ENCODE results near the gene ZNF22. TPM values are rescaled to one million over a fixed set of nuclear protein-coding genes. Genes with fewer than 3 reads are reported as not detected.
A peak's percentile ranks its signal among the peaks of the same experiment; 100 is the strongest.

ZNF22 gene
- total and polyA plus RNA-seq, 5 donors from 2014 or later: 10.7 to 30.0 (median 21.8) TPM

DNA sequence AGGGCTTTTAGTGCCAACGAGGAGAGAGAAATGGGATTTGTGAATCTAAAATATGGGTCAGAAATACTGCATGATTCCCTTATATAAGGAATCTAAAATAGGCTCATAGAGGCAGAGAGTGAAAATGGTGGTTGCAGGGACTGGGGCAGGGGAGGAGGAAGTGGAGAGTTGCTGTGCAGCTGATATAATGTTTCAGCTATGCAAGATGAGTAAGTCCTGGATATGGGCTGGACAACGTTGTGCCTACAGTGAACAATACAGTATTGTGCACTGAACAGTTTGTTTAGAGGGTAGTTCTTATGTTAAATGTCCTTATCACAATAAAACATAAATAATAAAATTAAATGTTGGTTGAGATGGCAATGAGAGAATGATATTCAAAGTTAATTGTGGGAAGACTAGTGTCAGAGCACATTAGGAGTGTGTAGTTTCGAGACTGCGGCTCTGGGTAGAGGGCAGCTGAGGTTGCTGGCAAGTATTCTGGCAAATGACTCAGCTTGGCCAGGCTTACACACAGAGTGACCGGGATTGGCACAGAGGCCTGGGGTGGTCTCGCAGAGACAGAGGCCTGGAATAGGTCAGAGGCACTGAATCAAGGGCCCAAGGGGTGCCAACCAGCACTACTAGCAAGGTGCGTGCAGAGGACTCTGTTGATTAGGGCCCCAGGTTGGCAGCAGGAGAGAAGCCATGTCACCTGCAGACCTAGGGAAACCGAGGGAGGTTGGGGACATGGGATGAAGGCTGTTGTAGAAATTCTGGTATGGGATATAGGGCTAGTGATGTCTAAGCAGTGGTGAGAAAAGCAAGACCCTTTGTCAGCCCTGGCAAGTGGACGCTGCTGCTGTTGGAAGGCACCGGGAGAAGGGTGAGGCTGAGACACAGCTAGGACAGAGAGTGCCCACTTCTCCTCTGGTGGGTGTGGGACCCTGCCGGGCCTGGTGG, 19.3 kb upstream of the ZNF22 start:
- no peaks in the 10 kb centered on the region for H3K36me3 Mint-ChIP-seq
- H3K9me3 ChIP-seq (ENCODE audit: control insufficient read depth in 2 of 2, low read length in 2 of 2): no peaks in the 10 kb centered on the region
- peaks cover 9% of the 10 kb centered on the region for H3K27me3 Mint-ChIP-seq
- H3K4me3 Mint-ChIP-seq: no peak overlapping the region
- no peak overlapping the region for H3K4me3 ChIP-seq (ENCODE audit: low read depth, low read length)
- no peaks in the 10 kb centered on the region for H3K9me3 Mint-ChIP-seq
- H3K4me1 ChIP-seq (ENCODE audit: control insufficient read depth, insufficient read depth, low read length, poor library complexity, severe bottlenecking): no peaks in the 10 kb centered on the region
- peak overlapping the region in 1 of 3 donors; percentile 61 for H3K27ac Mint-ChIP-seq
- no peaks in the 10 kb centered on the region for H3K27me3 ChIP-seq (ENCODE audit: control insufficient read depth, insufficient read depth, low read length)
- ATAC-seq (ENCODE audit: low read depth in 2 of 2) (no peak), DNase-seq (no peak)
- no peaks in the 10 kb centered on the region for H3K36me3 ChIP-seq (ENCODE audit: control insufficient read depth, insufficient read depth, low read length)
- H3K4me1 Mint-ChIP-seq: peaks cover 0 to 3% (median 0%) of the 10 kb centered on the region in 4 donors
- H3K27ac ChIP-seq (ENCODE audit: insufficient read depth, low read length, poor library complexity, severe bottlenecking): no peak overlapping the region

DNA sequence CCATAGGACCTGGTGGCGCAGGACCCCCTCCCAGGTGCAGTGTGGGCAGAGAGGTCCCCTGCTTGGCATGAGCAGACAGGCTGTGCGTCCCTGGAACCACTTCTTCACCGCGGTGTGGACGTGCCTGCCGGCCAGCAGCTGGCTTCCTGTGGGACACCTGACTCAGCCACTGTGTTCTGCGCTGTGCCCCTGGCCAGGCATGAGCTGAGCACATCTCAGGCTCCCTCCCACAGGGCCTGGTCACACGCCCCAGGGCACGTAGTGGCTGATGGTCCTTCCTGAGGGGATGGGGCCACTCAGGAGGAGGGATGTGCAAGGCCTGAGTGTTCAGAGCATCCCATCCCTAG, 18.6 kb upstream of the ZNF22 start:
- Mint-ChIP-seq H3K36me3 (no peaks in the 10 kb centered on the region), H3K27ac (no peak overlapping the region), H3K9me3 (no peaks in the 10 kb centered on the region), H3K4me3 (no peak overlapping the region), H3K4me1 (peaks cover 0 to 3% (median 0%) of the 10 kb centered on the region in 4 donors), H3K27me3 (peaks cover 7% of the 10 kb centered on the region)
- H3K9me3 ChIP-seq (ENCODE audit: control insufficient read depth in 2 of 2, low read length in 2 of 2): no peaks in the 10 kb centered on the region
- H3K27ac ChIP-seq (ENCODE audit: insufficient read depth, low read length, poor library complexity, severe bottlenecking): no peak overlapping the region
- H3K27me3 ChIP-seq (ENCODE audit: control insufficient read depth, insufficient read depth, low read length): no peaks in the 10 kb centered on the region
- no peaks in the 10 kb centered on the region for H3K36me3 ChIP-seq (ENCODE audit: control insufficient read depth, insufficient read depth, low read length)
- no peak for ATAC-seq (ENCODE audit: low read depth in 2 of 2)
- H3K4me1 ChIP-seq (ENCODE audit: control insufficient read depth, insufficient read depth, low read length, poor library complexity, severe bottlenecking): no peaks in the 10 kb centered on the region
- no peak overlapping the region for H3K4me3 ChIP-seq (ENCODE audit: low read depth, low read length)
- DNase-seq: no peak

DNA sequence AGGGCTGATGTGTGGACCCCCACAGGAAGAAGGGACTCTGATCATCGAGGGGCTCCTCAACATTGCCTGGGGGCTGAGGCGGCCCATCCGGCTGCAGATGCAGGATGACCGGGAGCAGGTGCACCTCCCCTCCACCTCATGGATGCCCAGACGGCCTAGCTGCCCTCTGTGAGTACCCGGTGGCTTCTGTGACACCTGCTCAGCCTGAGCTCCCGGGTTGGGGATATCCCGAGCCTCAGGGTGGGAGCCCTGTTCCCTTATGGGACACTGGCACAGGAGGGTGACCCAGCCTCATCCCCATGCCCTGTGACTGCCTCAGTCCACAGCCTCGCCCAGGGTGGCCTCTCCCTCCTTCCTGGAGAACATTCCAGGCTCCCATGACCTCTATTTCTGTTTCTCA, 18.2 kb upstream of the ZNF22 start:
- H3K9me3 Mint-ChIP-seq: no peaks in the 10 kb centered on the region
- H3K36me3 ChIP-seq (ENCODE audit: control insufficient read depth, insufficient read depth, low read length): no peaks in the 10 kb centered on the region

GRCh38 chr10:44983066-44983894, 17.4 kb upstream of the ZNF22 start:
- Mint-ChIP-seq H3K4me1 (peaks cover 0 to 3% (median 0%) of the 10 kb centered on the region in 4 donors), H3K4me3 (no peak overlapping the region), H3K27ac (no peak overlapping the region), H3K9me3 (no peaks in the 10 kb centered on the region), H3K27me3 (peaks cover 4% of the 10 kb centered on the region), H3K36me3 (no peaks in the 10 kb centered on the region)
- Histone ChIP-seq H3K4me3 (ENCODE audit: low read depth, low read length) (no peak overlapping the region), H3K27ac (ENCODE audit: insufficient read depth, low read length, poor library complexity, severe bottlenecking) (no peak overlapping the region), H3K4me1 (ENCODE audit: control insufficient read depth, insufficient read depth, low read length, poor library complexity, severe bottlenecking) (no peaks in the 10 kb centered on the region), H3K9me3 (ENCODE audit: control insufficient read depth in 2 of 2, low read length in 2 of 2) (no peaks in the 10 kb centered on the region), H3K36me3 (ENCODE audit: control insufficient read depth, insufficient read depth, low read length) (no peaks in the 10 kb centered on the region), H3K27me3 (ENCODE audit: control insufficient read depth, insufficient read depth, low read length) (no peaks in the 10 kb centered on the region)
- no peak for DNase-seq
- ATAC-seq (ENCODE audit: low read depth in 2 of 2): no peak

More for the DNA sequence above, 18.2 kb upstream of the ZNF22 start:
- H3K9me3 ChIP-seq (ENCODE audit: control insufficient read depth in 2 of 2, low read length in 2 of 2): no peaks in the 10 kb centered on the region
- H3K27me3 ChIP-seq (ENCODE audit: control insufficient read depth, insufficient read depth, low read length): no peaks in the 10 kb centered on the region
- Mint-ChIP-seq H3K27me3 (peaks cover 4% of the 10 kb centered on the region), H3K4me1 (peaks cover 0 to 3% (median 0%) of the 10 kb centered on the region in 4 donors), H3K36me3 (no peaks in the 10 kb centered on the region), H3K27ac (no peak overlapping the region), H3K4me3 (no peak overlapping the region)
- no peak overlapping the region for H3K4me3 ChIP-seq (ENCODE audit: low read depth, low read length)
- DNase-seq (no peak), ATAC-seq (ENCODE audit: low read depth in 2 of 2) (no peak)
- no peak overlapping the region for H3K27ac ChIP-seq (ENCODE audit: insufficient read depth, low read length, poor library complexity, severe bottlenecking)
- no peaks in the 10 kb centered on the region for H3K4me1 ChIP-seq (ENCODE audit: control insufficient read depth, insufficient read depth, low read length, poor library complexity, severe bottlenecking)

GRCh38 chr10:44983895-44984278, 16.8 kb upstream of the ZNF22 start:
- H3K4me3 ChIP-seq (ENCODE audit: low read depth, low read length): no peak overlapping the region
- DNase-seq: no peak
- no peaks in the 10 kb centered on the region for H3K36me3 Mint-ChIP-seq
- no peak overlapping the region for H3K27ac ChIP-seq (ENCODE audit: insufficient read depth, low read length, poor library complexity, severe bottlenecking)
- H3K4me1 ChIP-seq (ENCODE audit: control insufficient read depth, insufficient read depth, low read length, poor library complexity, severe bottlenecking): no peaks in the 10 kb centered on the region
- H3K9me3 ChIP-seq (ENCODE audit: control insufficient read depth in 2 of 2, low read length in 2 of 2): no peaks in the 10 kb centered on the region
- H3K4me3 Mint-ChIP-seq: no peak overlapping the region
- no peaks in the 10 kb centered on the region for H3K36me3 ChIP-seq (ENCODE audit: control insufficient read depth, insufficient read depth, low read length)
- ATAC-seq (ENCODE audit: low read depth in 2 of 2): no peak
- no peak overlapping the region for H3K27ac Mint-ChIP-seq
- H3K27me3 ChIP-seq (ENCODE audit: control insufficient read depth, insufficient read depth, low read length): no peaks in the 10 kb centered on the region
- no peaks in the 10 kb centered on the region for H3K9me3 Mint-ChIP-seq
- H3K27me3 Mint-ChIP-seq: peaks cover 4% of the 10 kb centered on the region
- no peaks in the 10 kb centered on the region for H3K4me1 Mint-ChIP-seq

GRCh38 chr10:44984671-44985101, 16.0 kb upstream of the ZNF22 start:
- ATAC-seq (ENCODE audit: low read depth in 2 of 2) (no peak), DNase-seq (no peak)
- no peaks in the 10 kb centered on the region for H3K36me3 ChIP-seq (ENCODE audit: control insufficient read depth, insufficient read depth, low read length)
- H3K27ac ChIP-seq (ENCODE audit: insufficient read depth, low read length, poor library complexity, severe bottlenecking): no peak overlapping the region
- H3K9me3 ChIP-seq (ENCODE audit: control insufficient read depth in 2 of 2, low read length in 2 of 2): no peaks in the 10 kb centered on the region
- H3K4me3 ChIP-seq (ENCODE audit: low read depth, low read length): no peak overlapping the region
- no peaks in the 10 kb centered on the region for H3K4me1 ChIP-seq (ENCODE audit: control insufficient read depth, insufficient read depth, low read length, poor library complexity, severe bottlenecking)
- H3K4me3 Mint-ChIP-seq: no peak overlapping the region
- no peaks in the 10 kb centered on the region for H3K27me3 ChIP-seq (ENCODE audit: control insufficient read depth, insufficient read depth, low read length)
- no peaks in the 10 kb centered on the region for H3K9me3 Mint-ChIP-seq
- no peaks in the 10 kb centered on the region for H3K36me3 Mint-ChIP-seq
- H3K27ac Mint-ChIP-seq: no peak overlapping the region
- H3K4me1 Mint-ChIP-seq: no peaks in the 10 kb centered on the region
- peaks cover 4% of the 10 kb centered on the region for H3K27me3 Mint-ChIP-seq

DNA sequence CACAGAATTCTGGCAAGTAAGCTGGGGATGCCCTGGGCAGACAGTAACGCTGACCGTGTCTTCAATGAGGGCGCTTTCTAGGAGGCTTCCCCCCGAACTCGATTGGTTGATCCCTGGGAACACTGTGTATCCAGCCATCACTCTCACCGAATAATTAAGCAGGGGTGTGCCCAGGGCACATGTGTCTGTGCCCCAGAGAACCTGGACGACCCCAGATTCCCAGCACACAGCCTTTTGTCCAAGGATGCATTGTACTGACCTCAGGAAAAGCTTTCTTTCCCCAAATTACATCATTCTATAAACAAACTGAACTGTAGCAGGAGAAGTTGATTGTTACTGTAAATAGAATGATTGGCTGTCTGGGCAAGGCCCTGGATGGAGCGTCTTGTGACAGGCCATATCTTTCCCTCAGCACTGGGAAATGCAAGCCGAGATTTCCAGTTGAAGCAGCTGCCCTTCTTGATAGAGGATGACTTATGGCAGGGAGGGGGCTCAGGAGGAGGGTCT, 15.5 kb upstream of the ZNF22 start:
- ATAC-seq (ENCODE audit: low read depth in 2 of 2) (no peak), DNase-seq (no peak)
- Mint-ChIP-seq H3K27me3 (peaks cover 8% of the 10 kb centered on the region), H3K27ac (no peak overlapping the region), H3K4me3 (no peak overlapping the region), H3K36me3 (no peaks in the 10 kb centered on the region), H3K9me3 (no peaks in the 10 kb centered on the region), H3K4me1 (no peaks in the 10 kb centered on the region)
- Histone ChIP-seq H3K27ac (ENCODE audit: insufficient read depth, low read length, poor library complexity, severe bottlenecking) (no peak overlapping the region), H3K27me3 (ENCODE audit: control insufficient read depth, insufficient read depth, low read length) (no peaks in the 10 kb centered on the region), H3K4me1 (ENCODE audit: control insufficient read depth, insufficient read depth, low read length, poor library complexity, severe bottlenecking) (no peaks in the 10 kb centered on the region), H3K36me3 (ENCODE audit: control insufficient read depth, insufficient read depth, low read length) (no peaks in the 10 kb centered on the region), H3K9me3 (ENCODE audit: control insufficient read depth in 2 of 2, low read length in 2 of 2) (no peaks in the 10 kb centered on the region), H3K4me3 (ENCODE audit: low read depth, low read length) (no peak overlapping the region)
